A549 (cell line): ENCODE measurements around the gene CD180. TPM values are rescaled to one million over a fixed set of nuclear protein-coding genes. Genes with fewer than 3 reads are reported as not detected.

Experiments
- ATAC-seq, 2 experiments: fragments of 200-7000 bp in 1 of 2; fragments of >200 bp in 1 of 2; cut with Nextera tagmentation in 1 of 2; cut with Tn5 transposase in 1 of 2; 3 replicates each; pipeline versions ENCODE4 v1.8.0 to v1.9.1; 2018 to 2020; ENCODE audit warnings: mild to moderate bottlenecking in 1 of 2, moderate library complexity in 1 of 2
- CTCF ChIA-PET: fragments of 300-600 bp; sonication (Branson Sonifier 250); formaldehyde crosslinking; extraction: SDS; loops from one replicate; lab custom pipeline; 2021; ENCODE audit warnings: antibody characterized with exemption, inconsistent platforms; lab: Yijun Ruan, JAX
- POLR2A ChIA-PET: fragments of 350-600 bp; formaldehyde crosslinking; extraction: SDS; loops from one replicate; lab custom pipeline; 2021; ENCODE audit warnings: antibody characterized with exemption, inconsistent platforms; lab: Yijun Ruan, JAX
- DNase-seq, 2 experiments: peaks; one replicate each; pipeline versions ENCODE4 v3.0.0 to v3.0.0-alpha.2; 2011 to 2016; ENCODE audit warnings: low read depth in 1 of 2, low spot score in 1 of 2
- FAIRE-seq: peaks from 2 replicates; lab custom pipeline; 2011; peaks lifted over from hg19 to GRCh38; lab: Jason Lieb, UNC
- H3K27ac ChIP-seq, 2 experiments: fragments of >200 bp; sonication (Bioruptor Twin); formaldehyde crosslinking; 3 replicates each; pipeline ENCODE4 v1.5.1; 2016 to 2017
- H3K4me1 ChIP-seq: fragments of >200 bp; sonication (Bioruptor Twin); formaldehyde crosslinking; 3 replicates; pipeline ENCODE4 v1.6.1; 2016
- H3K4me2 ChIP-seq: fragments of >200 bp; sonication (Bioruptor Twin); formaldehyde crosslinking; 3 replicates; pipeline ENCODE4 v1.6.1; 2016
- H3K4me3 ChIP-seq: fragments of >200 bp; sonication (Bioruptor Twin); formaldehyde crosslinking; 3 replicates; pipeline ENCODE4 v1.5.1; 2016
- H3K9me3 ChIP-seq: fragments of >200 bp; sonication (Bioruptor Twin); formaldehyde crosslinking; 3 replicates; pipeline ENCODE4 v1.6.1; 2016
- BCL3 ChIP-seq: fragments of >200 bp; sonication (Bioruptor Twin); formaldehyde crosslinking; IDR thresholded peaks from 3 replicates; pipeline ENCODE4 v1.6.1; 2016
- BHLHE40 ChIP-seq: IDR thresholded peaks from 2 replicates; pipeline ENCODE4 v1.6.1; 2012; ENCODE audit warnings: low read depth, low read length, inconsistent platforms
- CEBPB ChIP-seq, 2 experiments: fragments of >200 bp in 1 of 2; sonication (Bioruptor Twin) in 1 of 2; formaldehyde crosslinking in 1 of 2; IDR thresholded peaks; 2 replicates each; pipeline ENCODE4 v1.6.1; 2012 to 2016
- E2F6 ChIP-seq: IDR thresholded peaks from 2 replicates; pipeline ENCODE4 v1.6.1; 2012; ENCODE audit warnings: low read depth, borderline replicate concordance
- EHF ChIP-seq: fragments of 250-450 bp; sonication (Bioruptor Pico); IDR thresholded peaks from 2 replicates; pipeline ENCODE4 v1.5.0; 2020; ENCODE audit warnings: mild to moderate bottlenecking
- EHMT2 ChIP-seq: fragments of 200-600 bp; sonication (generic); IDR thresholded peaks from 2 replicates; pipeline ENCODE4 v1.6.1; 2016; ENCODE audit warnings: antibody characterized with exemption, low read depth, mild to moderate bottlenecking, moderate library complexity
- ESRRA ChIP-seq: fragments of 150-350 bp; IDR thresholded peaks from 2 replicates; pipeline ENCODE4 v1.6.1; 2014; ENCODE audit warnings: mild to moderate bottlenecking, low read length, borderline replicate concordance
- FOXS1 ChIP-seq: fragments of 250-450 bp; sonication (Bioruptor Pico); IDR thresholded peaks from 2 replicates; pipeline ENCODE4 v1.5.0; 2020; ENCODE audit warnings: mild to moderate bottlenecking, moderate library complexity
- GATA3 ChIP-seq: IDR thresholded peaks from 2 replicates; pipeline ENCODE4 v1.6.1; 2012; ENCODE audit warnings: borderline replicate concordance
- HEYL ChIP-seq: fragments of 250-450 bp; sonication (Bioruptor Pico); IDR thresholded peaks from 2 replicates; pipeline ENCODE4 v1.8.0; 2021; ENCODE audit warnings: mild to moderate bottlenecking, moderate library complexity
- HOXB5 ChIP-seq: fragments of 250-450 bp; sonication (Bioruptor Pico); IDR thresholded peaks from 2 replicates; pipeline ENCODE4 v1.5.0; 2020; ENCODE audit warnings: mild to moderate bottlenecking, moderate library complexity
- JUN ChIP-seq, 2 experiments: fragments of >200 bp; sonication (Bioruptor Twin); formaldehyde crosslinking; IDR thresholded peaks; 2 replicates in 1 of 2; 3 replicates in 1 of 2; pipeline ENCODE4 v1.6.1; 2016 to 2017
- JUNB ChIP-seq: fragments of >200 bp; sonication (Bioruptor Twin); formaldehyde crosslinking; IDR thresholded peaks from 2 replicates; pipeline ENCODE4 v1.6.1; 2016
- MAFK ChIP-seq: fragments of 450-650 bp; IDR thresholded peaks from 2 replicates; pipeline ENCODE4 v1.6.1; 2014; ENCODE audit not compliant: partially characterized antibody
- MAZ ChIP-seq: fragments of 150-350 bp; IDR thresholded peaks from 2 replicates; pipeline ENCODE4 v1.6.1; 2014; ENCODE audit warnings: antibody characterized with exemption, low read depth, low read length, borderline replicate concordance
- MYC ChIP-seq: IDR thresholded peaks from 2 replicates; pipeline ENCODE4 v1.6.1; 2012; ENCODE audit warnings: mild to moderate bottlenecking, inconsistent platforms, low read length, improper control_type of control experiment, borderline replicate concordance
- NFE2L2 ChIP-seq: fragments of 150-350 bp; conservative IDR thresholded peaks from 2 replicates; pipeline ENCODE4 v1.6.1; 2014; ENCODE audit warnings: low read length
- NR3C1 ChIP-seq: fragments of >200 bp; sonication (Bioruptor Twin); formaldehyde crosslinking; IDR thresholded peaks from 3 replicates; pipeline ENCODE4 v1.6.1; 2017
- PHF8 ChIP-seq: fragments of 200-600 bp; sonication (generic); IDR thresholded peaks from 2 replicates; pipeline ENCODE4 v1.6.1; 2016; ENCODE audit warnings: low read depth, mild to moderate bottlenecking, antibody characterized with exemption, moderate library complexity, borderline replicate concordance
- RARB ChIP-seq: fragments of 250-450 bp; sonication (Bioruptor Pico); IDR thresholded peaks from 2 replicates; pipeline ENCODE4 v1.8.0; 2021; ENCODE audit warnings: mild to moderate bottlenecking, moderate library complexity
- REST ChIP-seq: fragments of 200-600 bp; sonication (generic); IDR thresholded peaks from 2 replicates; pipeline ENCODE4 v1.6.1; 2016; ENCODE audit warnings: antibody characterized with exemption, mild to moderate bottlenecking, moderate library complexity
- SREBF2 ChIP-seq: fragments of 450-650 bp; IDR thresholded peaks from 2 replicates; pipeline ENCODE4 v1.6.1; 2014; ENCODE audit warnings: mild to moderate bottlenecking, moderate library complexity
- TFCP2L1 ChIP-seq: fragments of 250-450 bp; sonication (Bioruptor Pico); IDR thresholded peaks from 2 replicates; pipeline ENCODE4 v1.5.0; 2021; ENCODE audit warnings: mild to moderate bottlenecking
- TP53 ChIP-seq: fragments of 250-450 bp; sonication (Bioruptor Pico); IDR thresholded peaks from 2 replicates; pipeline ENCODE4 v1.5.0; 2021; ENCODE audit warnings: mild to moderate bottlenecking, moderate library complexity
- ZFP36 ChIP-seq: fragments of 450-650 bp; IDR thresholded peaks from 2 replicates; pipeline ENCODE4 v1.6.1; 2014; ENCODE audit warnings: borderline replicate concordance; ENCODE audit not compliant: partially characterized antibody
- WGBS: methylation state at CpG from one replicate; pipeline ENCODE4 v1.1.6; 2017; ENCODE audit errors: missing lambda C conversion rate; 5-methylcytosine and 5-hydroxymethylcytosine counted together
- polyA plus RNA-seq, 4 experiments: library from polyadenylated mRNA; depleted of rRNA in 3 of 4; stranded (reverse); fragments of >200 nt; fragmentation: RNase III in 1 of 4; extraction: RNeasy Plus Mini Kit Qiagen cat#74134 plus additional on column Dnase treatment in 1 of 4; gene quantifications; 2 replicates in 3 of 4; 3 replicates in 1 of 4; pipeline ENCODE4 v1.2.3, GENCODE V29; 2011 to 2017
- TF ChIP-seq, protein P1 (sequence below): fragments of 450-650 bp; IDR thresholded peaks from 2 replicates; pipeline ENCODE4 v1.6.1; 2014; ENCODE audit warnings: antibody characterized with exemption
- TF ChIP-seq, protein P2 (sequence below): IDR thresholded peaks from 2 replicates; pipeline ENCODE4 v1.6.1; 2012

CD180 gene
- polyA plus RNA-seq, 2 of the 4 experiments (the other 2 are of a cell fraction): not detected

DNA sequence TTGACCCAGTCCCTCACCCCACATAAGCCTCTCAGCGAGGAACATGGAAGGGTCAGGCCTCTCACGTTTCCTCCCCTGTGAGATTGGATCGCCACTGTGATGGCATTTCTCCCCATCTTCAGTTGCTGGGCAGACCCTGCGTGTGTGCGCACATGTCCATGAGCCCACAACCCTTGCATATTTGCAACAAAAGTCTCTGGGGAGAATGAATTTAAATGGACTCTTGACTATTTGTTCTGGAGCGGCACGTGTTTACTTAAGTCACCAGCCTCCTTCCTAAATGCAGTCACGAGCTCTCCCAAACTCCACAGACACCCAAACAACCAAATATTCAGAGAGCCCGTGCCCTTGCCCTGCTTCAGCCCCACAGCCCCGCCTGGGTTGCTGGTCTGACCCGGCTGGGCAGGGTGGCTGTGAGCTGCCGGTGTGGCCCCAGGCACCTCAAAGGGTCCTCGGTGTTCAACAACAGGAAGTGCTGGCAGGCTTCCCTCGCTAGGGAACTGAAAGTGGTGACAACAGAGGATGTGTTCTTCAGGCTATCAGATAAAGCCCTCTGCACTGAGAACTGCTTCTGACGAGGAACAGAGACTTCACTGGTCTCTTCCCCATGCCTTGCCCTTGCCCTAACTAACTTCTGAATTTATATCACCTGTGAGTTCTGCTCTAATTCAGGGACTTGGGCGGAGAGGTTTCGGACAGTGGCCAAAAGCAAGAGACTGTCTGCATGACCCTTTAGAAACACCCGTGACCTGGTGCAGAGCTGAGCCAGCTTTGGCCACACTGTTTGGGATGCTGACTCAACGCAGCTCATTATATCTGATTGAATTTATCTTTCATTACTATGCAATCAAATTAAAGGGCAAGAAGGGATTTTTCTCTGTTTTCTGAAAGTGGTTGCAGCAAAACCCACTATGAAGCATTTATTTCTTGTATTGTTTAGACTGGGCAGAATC is 19.2 kb upstream of the CD180 start:
- Histone ChIP-seq H3K4me3 (no peak overlapping the region), H3K4me2 (peak overlapping the region; percentile 32; the same call in 2 of the 3 replicates), H3K9me3 (no peaks in the 10 kb centered on the region), H3K27ac (peak overlapping the region in 1 of 2 experiments; percentile 34; a peak in 1 of 6 replicates), H3K4me1 (no peaks in the 10 kb centered on the region)
- 66% methylated on average over 19 of the region's 19 CpGs for WGBS
- POLR2A ChIA-PET: no interaction called here
- TF ChIP-seq MAFK: no peak
- no peak for TF ChIP-seq RARB (CRISPR knock-in tag)
- no peak for TF ChIP-seq TP53 (CRISPR knock-in tag)
- no peak for TF ChIP-seq TFCP2L1 (CRISPR knock-in tag)
- TF ChIP-seq ZFP36: no peak
- TF ChIP-seq EHMT2: no peak
- TF ChIP-seq GATA3: no peak
- no peak for TF ChIP-seq NFE2L2
- TF ChIP-seq BHLHE40: no peak
- TF ChIP-seq EHF (CRISPR knock-in tag): no peak
- TF ChIP-seq MAZ: no peak
- no peak for TF ChIP-seq JUN (IDR thresholded peaks at IDR 0.05)
- no peak for TF ChIP-seq MYC
- TF ChIP-seq CEBPB (IDR thresholded peaks at IDR 0.05): no peak
- TF ChIP-seq, protein P1, sequence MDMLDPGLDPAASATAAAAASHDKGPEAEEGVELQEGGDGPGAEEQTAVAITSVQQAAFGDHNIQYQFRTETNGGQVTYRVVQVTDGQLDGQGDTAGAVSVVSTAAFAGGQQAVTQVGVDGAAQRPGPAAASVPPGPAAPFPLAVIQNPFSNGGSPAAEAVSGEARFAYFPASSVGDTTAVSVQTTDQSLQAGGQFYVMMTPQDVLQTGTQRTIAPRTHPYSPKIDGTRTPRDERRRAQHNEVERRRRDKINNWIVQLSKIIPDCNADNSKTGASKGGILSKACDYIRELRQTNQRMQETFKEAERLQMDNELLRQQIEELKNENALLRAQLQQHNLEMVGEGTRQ: no peak
- no peak for TF ChIP-seq PHF8
- TF ChIP-seq HEYL (CRISPR knock-in tag): no peak
- TF ChIP-seq JUNB: no peak
- TF ChIP-seq, protein P2, sequence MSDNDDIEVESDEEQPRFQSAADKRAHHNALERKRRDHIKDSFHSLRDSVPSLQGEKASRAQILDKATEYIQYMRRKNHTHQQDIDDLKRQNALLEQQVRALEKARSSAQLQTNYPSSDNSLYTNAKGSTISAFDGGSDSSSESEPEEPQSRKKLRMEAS: no peak
- no peak for TF ChIP-seq ESRRA
- FAIRE-seq (no peak), DNase-seq (no peak), ATAC-seq (no peak; a peak in 1 of 6 replicates)
- CTCF ChIA-PET: interaction anchor here (1.1 to 2.1 kb wide), 2 partner anchors 50 to 1037 kb away, joined by 4 to 5 read pairs; no protein-coding TSS in a partner anchor

- DNase-seq (no peak), FAIRE-seq (no peak), ATAC-seq (no peak; a peak in 1 of 6 replicates)
- Histone ChIP-seq H3K27ac (no peak overlapping the region), H3K4me3 (no peak overlapping the region), H3K9me3 (no peaks in the 10 kb centered on the region), H3K4me2 (no peak overlapping the region), H3K4me1 (no peaks in the 10 kb centered on the region)
- 93% methylated on average over 11 of the region's 12 CpGs for WGBS
- ChIA-PET POLR2A (no interaction called here), CTCF (interaction anchor here (1.0 to 2.1 kb wide), 5 partner anchors 20 to 1038 kb away, joined by 3 to 6 read pairs (median 5); no protein-coding TSS in a partner anchor)
- TF ChIP-seq ESRRA (no peak), EHF (CRISPR knock-in tag) (no peak), NR3C1 (no peak), BCL3 (no peak), FOXS1 (CRISPR knock-in tag) (no peak), HOXB5 (CRISPR knock-in tag) (no peak), SREBF2 (no peak), RARB (CRISPR knock-in tag) (no peak), REST (no peak), E2F6 (no peak), EHMT2 (no peak), CEBPB (IDR thresholded peaks at IDR 0.05) (no peak), PHF8 (no peak)
Measured at GRCh38 chr5:67214707-67215447, 18.3 kb upstream of the CD180 start.
